Fibroblast of lung (primary cell): ENCODE measurements around the gene SEC14L1.

ENCODE experiments used
- CTCF ChIP-seq, 2 donors: IDR thresholded peaks in 1 of 2; conservative IDR thresholded peaks in 1 of 2; 1 replicate in 1 of 2; 2 replicates in 1 of 2; pipeline ENCODE4 v1.5.1; 2011 to 2012; ENCODE audit warnings: low read length in 2 of 2, control low read depth in 1 of 2, inconsistent platforms in 1 of 2, low read depth in 1 of 2, mild to moderate bottlenecking in 1 of 2
- EZH2 ChIP-seq: IDR thresholded peaks from 2 replicates; pipeline ENCODE4 v1.5.1; 2012; ENCODE audit warnings: low read length, control low read depth, mild to moderate bottlenecking; ENCODE audit errors: missing control alignments

GRCh38 chr17:77127735-77128361, 12.9 kb upstream of the SEC14L1 start:
- TF ChIP-seq CTCF (conservative IDR thresholded peaks at IDR 0.05 in 1 of 2, IDR thresholded peaks at IDR 0.05 in 1 of 2; ENCODE audit: low read depth in 1 of 2, low read length in 2 of 2) (no peak), EZH2 (no peak)
